Glutamatergic neuron (in vitro differentiated cells): Measurements from ENCODE around the gene CHORDC1. TPM values are rescaled to one million over a fixed set of nuclear protein-coding genes. Genes with fewer than 3 reads are reported as not detected.
"Not testable (repeated sequence)": the region's sequence is repeated elsewhere in the genome, so short reads cannot be mapped to it uniquely, and the experiment has no call there.

Source experiments
- DNase-seq: peaks from one replicate; pipeline ENCODE4 v3.0.0; 2022
- H3K27ac Mint-ChIP-seq: one replicate; pipeline ENCODE4 v1.8.0; 2020; ENCODE audit warnings: mild to moderate bottlenecking, mixed read lengths, inconsistent platforms; ENCODE audit not compliant: unreplicated experiment
- H3K27me3 Mint-ChIP-seq: one replicate; pipeline ENCODE4 v1.8.0; 2020; ENCODE audit warnings: mild to moderate bottlenecking, moderate library complexity, mixed read lengths, inconsistent platforms; ENCODE audit not compliant: unreplicated experiment
- H3K36me3 Mint-ChIP-seq: one replicate; pipeline ENCODE4 v1.8.0; 2020; ENCODE audit warnings: mild to moderate bottlenecking, mixed read lengths, inconsistent platforms; ENCODE audit not compliant: unreplicated experiment
- H3K4me1 Mint-ChIP-seq: one replicate; pipeline ENCODE4 v1.8.0; 2020; ENCODE audit warnings: mild to moderate bottlenecking, low read depth, mixed read lengths, inconsistent platforms; ENCODE audit not compliant: unreplicated experiment
- H3K4me3 Mint-ChIP-seq: one replicate; pipeline ENCODE4 v1.8.0; 2020; ENCODE audit warnings: mild to moderate bottlenecking, mixed read lengths, inconsistent platforms; ENCODE audit not compliant: unreplicated experiment
- H3K9me3 Mint-ChIP-seq: one replicate; pipeline ENCODE4 v1.8.0; 2020; ENCODE audit warnings: mild to moderate bottlenecking, moderate library complexity, mixed read lengths, inconsistent platforms; ENCODE audit not compliant: unreplicated experiment
- CTCF ChIP-seq: fragments of 200-600 bp; sonication (generic); IDR thresholded peaks from one replicate; pipeline ENCODE4 v1.5.0; 2021; ENCODE audit not compliant: partially characterized antibody, unreplicated experiment
- total RNA-seq: library from RNA; stranded (reverse); fragmentation: NEBNext Ultra II Directional; extraction: Animal tissue kit (Norgen Biotek cat#: 25700); gene quantifications from one replicate; pipeline ENCODE4 v1.2.1, GENCODE V29; 2021; ENCODE audit not compliant: unreplicated experiment

CHORDC1 gene
- total RNA-seq, 1 donor from 2014 or later = 49.2 TPM

GRCh38 chr11:90242894-90243416 lies 20.1 kb upstream of the CHORDC1 start:
- Mint-ChIP-seq H3K9me3 (no peaks in the 10 kb centered on the region), H3K27me3 (no peaks in the 10 kb centered on the region), H3K4me1 (peaks cover 9% of the 10 kb centered on the region), H3K27ac (no peak overlapping the region), H3K4me3 (no peak overlapping the region), H3K36me3 (no peaks in the 10 kb centered on the region)
- no peak for TF ChIP-seq CTCF
- DNase-seq = no peak

GRCh38 chr11:90241414-90241813 lies 18.6 kb upstream of the CHORDC1 start:
- Mint-ChIP-seq H3K36me3 (no peaks in the 10 kb centered on the region), H3K9me3 (no peaks in the 10 kb centered on the region), H3K27ac (no peak overlapping the region), H3K4me3 (no peak overlapping the region), H3K4me1 (peaks cover 9% of the 10 kb centered on the region), H3K27me3 (no peaks in the 10 kb centered on the region)
- TF ChIP-seq CTCF = no peak
- DNase-seq = no peak

- H3K27me3 Mint-ChIP-seq, H3K27ac Mint-ChIP-seq, H3K9me3 Mint-ChIP-seq, H3K4me1 Mint-ChIP-seq, DNase-seq, H3K4me3 Mint-ChIP-seq, H3K36me3 Mint-ChIP-seq: not testable (repeated sequence)
Observed at GRCh38 chr11:90239967-90240636, 17.3 kb upstream of the CHORDC1 start.

GRCh38 chr11:90237004-90237403 lies 14.2 kb upstream of the CHORDC1 start:
- H3K4me1 Mint-ChIP-seq = peaks cover 1% of the 10 kb centered on the region

GRCh38 chr11:90235526-90235925 lies 12.7 kb upstream of the CHORDC1 start:
- H3K27me3 Mint-ChIP-seq = no peaks in the 10 kb centered on the region
- H3K9me3 Mint-ChIP-seq = no peaks in the 10 kb centered on the region
- TF ChIP-seq CTCF = no peak
- H3K4me3 Mint-ChIP-seq = no peak overlapping the region
- no peak overlapping the region for H3K27ac Mint-ChIP-seq
- no peaks in the 10 kb centered on the region for H3K4me1 Mint-ChIP-seq
- DNase-seq = no peak
- H3K36me3 Mint-ChIP-seq = no peaks in the 10 kb centered on the region

More at GRCh38 chr11:90237004-90237403, 14.2 kb upstream of the CHORDC1 start:
- no peak for TF ChIP-seq CTCF
- Mint-ChIP-seq H3K27ac (no peak overlapping the region), H3K9me3 (no peaks in the 10 kb centered on the region), H3K4me3 (no peak overlapping the region), H3K36me3 (no peaks in the 10 kb centered on the region), H3K27me3 (no peaks in the 10 kb centered on the region)
- no peak for DNase-seq
